ENCODE measurements around the gene LRRC74B. TPM values are rescaled to one million over a fixed set of nuclear protein-coding genes. Genes with fewer than 3 reads are reported as not detected.

Gene LRRC74B
- total RNA-seq, 2 donors from 2014 or later, result not detected

DNA sequence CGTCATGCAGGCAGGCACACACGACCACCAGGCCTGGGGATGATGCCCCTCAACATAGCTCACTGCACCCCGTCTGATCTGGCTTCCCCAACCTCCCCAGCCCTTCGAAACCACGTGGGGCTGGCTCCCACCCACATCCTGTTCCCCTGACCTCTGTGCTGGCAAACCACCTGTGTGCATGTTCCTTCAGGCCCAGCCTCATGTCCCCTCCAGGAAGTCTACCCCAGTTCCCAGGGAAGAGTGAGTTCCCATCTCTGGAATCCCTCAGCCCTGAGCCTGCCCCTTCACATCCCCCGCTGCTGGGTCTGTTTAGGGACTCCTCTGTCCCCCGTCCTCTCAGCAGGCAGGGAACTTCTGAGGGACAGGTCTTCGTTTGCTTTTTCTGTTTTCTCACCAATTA is 20.5 kb upstream of the LRRC74B start:
- no peak for DNase-seq (ENCODE audit: low spot score)
- H3K4me1 ChIP-seq, result peaks cover 0 to 7% of the 10 kb centered on the region in 2 donors

DNA sequence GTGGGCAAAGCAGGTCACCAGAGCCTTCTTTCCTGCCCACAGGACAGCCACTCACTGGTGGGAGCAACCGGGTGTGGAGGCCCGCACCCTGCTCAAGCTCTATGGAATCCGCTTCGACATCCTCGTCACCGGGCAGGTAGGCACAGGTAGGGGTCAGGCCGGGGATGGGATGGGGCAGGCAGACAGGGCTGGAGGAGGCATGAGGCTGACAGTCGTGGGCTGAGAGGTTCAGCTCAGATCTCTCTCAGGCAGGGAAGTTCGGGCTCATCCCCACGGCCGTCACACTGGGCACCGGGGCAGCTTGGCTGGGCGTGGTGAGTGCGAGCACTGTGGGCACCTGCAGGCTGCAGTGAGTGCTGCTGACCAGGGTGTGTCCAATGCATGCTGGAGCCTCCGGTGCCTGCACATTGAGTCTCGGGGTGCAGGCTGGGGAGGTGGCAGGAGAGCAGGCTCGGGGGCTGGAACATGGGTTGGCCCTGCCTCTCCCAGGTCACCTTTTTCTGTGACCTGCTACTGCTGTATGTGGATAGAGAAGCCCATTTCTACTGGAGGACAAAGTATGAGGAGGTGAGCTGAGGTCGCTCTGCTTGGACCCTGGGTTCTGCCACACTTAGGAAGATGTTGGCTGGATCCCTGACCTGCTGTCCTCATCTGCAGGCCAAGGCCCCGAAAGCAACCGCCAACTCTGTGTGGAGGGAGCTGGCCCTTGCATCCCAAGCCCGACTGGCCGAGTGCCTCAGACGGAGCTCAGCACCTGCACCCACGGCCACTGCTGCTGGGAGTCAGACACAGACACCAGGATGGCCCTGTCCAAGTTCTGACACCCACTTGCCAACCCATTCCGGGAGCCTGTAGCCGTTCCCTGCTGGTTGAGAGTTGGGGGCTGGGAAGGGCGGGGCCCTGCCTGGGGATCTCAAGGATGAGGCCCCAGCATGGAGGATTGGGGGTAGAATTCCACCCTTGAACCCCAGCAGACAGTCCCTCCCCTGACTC is 19.7 kb upstream of the LRRC74B start:
- Histone ChIP-seq H3K4me3 (no peak overlapping the region), H3K4me1 (peaks cover 0 to 7% of the 10 kb centered on the region in 2 donors), H3K36me3 (no peaks in the 10 kb centered on the region), H3K9me3 (no peaks in the 10 kb centered on the region), H3K27me3 (no peaks in the 10 kb centered on the region), H3K27ac (no peak overlapping the region)
- TF ChIP-seq, protein P1, sequence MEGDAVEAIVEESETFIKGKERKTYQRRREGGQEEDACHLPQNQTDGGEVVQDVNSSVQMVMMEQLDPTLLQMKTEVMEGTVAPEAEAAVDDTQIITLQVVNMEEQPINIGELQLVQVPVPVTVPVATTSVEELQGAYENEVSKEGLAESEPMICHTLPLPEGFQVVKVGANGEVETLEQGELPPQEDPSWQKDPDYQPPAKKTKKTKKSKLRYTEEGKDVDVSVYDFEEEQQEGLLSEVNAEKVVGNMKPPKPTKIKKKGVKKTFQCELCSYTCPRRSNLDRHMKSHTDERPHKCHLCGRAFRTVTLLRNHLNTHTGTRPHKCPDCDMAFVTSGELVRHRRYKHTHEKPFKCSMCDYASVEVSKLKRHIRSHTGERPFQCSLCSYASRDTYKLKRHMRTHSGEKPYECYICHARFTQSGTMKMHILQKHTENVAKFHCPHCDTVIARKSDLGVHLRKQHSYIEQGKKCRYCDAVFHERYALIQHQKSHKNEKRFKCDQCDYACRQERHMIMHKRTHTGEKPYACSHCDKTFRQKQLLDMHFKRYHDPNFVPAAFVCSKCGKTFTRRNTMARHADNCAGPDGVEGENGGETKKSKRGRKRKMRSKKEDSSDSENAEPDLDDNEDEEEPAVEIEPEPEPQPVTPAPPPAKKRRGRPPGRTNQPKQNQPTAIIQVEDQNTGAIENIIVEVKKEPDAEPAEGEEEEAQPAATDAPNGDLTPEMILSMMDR (IDR thresholded peaks at IDR 0.05), result no peak
- no peak for DNase-seq (ENCODE audit: low spot score)

More for the DNA sequence above, 20.5 kb upstream of the LRRC74B start:
- no peak overlapping the region for H3K27ac ChIP-seq
- H3K9me3 ChIP-seq, result no peaks in the 10 kb centered on the region
- no peaks in the 10 kb centered on the region for H3K27me3 ChIP-seq
- TF ChIP-seq, protein P1 (IDR thresholded peaks at IDR 0.05), result no peak
- H3K4me3 ChIP-seq, result no peak overlapping the region
- H3K36me3 ChIP-seq, result no peaks in the 10 kb centered on the region

DNA sequence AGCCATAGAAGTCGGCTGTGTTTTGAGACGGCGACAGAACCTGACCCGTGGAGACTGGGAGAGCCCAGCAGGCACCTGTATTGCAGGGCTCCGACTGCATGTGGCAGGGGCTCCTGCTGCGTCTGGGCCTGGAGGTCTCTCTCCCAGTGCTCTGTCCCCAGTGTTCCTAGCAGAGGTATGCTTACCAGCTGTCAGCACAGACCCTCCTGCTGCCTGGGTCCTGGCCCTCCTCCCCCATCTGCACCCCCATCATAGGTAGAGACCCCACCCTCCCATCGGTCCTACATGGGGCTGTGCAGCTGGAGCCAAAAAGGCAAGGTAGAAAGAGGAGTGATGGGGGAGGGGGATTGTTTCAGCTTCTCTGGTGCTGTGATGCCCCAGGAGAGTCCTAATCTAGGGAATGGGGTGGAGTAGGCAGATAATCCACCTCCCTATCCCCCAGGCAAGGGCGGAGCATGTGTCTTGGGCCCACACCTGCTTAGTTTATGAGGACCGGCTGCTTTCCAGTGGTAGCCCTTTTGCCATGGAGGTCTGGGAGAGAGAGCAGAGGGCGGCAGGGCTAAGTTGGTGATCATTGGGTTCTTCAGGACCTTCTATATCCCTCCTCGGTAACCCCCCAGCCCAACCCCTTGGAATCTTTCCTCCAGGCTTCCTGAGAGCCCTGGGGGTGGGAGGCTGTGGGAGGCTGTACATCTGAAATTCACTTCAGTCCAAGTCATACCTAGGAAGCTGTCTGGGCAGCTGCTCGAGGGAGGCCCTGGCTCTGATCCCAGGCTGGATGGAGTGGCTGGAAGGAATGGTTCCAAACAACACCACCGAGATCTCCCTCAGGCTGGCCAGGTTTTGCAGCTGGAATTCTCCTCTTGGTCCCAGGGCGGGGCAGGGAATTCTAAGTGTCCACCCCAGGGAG is 18.7 kb upstream of the LRRC74B start:
- no peak for DNase-seq (ENCODE audit: low spot score)
- H3K4me3 ChIP-seq, result no peak overlapping the region
- H3K27ac ChIP-seq, result no peak overlapping the region
- TF ChIP-seq, protein P1 (IDR thresholded peaks at IDR 0.05), result no peak
- peaks cover 2% of the 10 kb centered on the region in 2 donors for H3K27me3 ChIP-seq
- no peaks in the 10 kb centered on the region for H3K36me3 ChIP-seq
- no peaks in the 10 kb centered on the region for H3K9me3 ChIP-seq
- peaks cover 0 to 13% of the 10 kb centered on the region in 2 donors for H3K4me1 ChIP-seq

DNA sequence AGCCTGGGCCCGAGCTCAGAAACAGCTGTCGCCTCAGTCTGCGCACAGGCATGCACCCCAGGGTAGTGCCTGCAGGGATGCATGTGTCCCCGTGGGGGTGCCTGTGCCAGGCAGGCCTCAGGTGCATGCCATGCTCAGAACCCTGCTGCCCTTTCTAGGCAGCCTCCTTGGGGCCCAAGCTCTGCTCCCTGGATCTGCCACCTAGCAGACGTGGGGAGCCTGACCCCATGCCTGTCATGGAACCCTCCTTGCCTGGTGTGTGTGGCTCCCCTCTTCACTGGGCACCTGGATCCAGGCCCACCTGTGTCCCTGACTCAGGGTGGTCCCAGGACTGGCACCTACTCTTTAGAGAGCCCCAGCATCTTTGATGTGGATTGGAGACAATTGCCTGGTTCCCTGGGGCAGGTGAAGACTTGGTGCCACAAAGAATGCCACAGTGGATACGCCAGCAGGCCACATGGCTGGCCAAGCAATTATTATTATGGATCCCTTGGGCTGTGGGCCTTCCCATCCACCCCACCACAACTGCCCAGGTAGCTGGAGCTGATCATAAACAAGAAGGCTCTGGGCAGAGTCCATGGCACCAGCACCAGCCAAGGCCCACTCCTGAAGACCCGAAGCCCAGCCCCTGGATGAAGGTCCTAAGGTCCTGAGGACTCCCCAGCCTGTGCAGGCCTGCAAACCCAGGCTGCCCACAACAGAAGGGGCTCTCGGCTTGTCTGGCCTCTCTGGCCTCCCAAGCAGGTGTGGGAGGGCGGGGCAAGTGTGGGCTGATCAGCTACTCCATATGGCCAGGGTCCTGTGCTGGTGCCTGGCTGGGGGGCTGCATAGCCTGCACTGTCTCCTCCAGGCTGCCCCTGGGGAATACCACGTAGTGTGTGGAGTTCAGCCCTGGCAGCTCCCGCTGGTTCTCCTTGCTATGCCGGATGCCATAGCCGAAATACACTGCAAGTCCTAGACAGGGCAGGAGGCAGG is 17.2 kb upstream of the LRRC74B start:
- Histone ChIP-seq H3K27ac (no peak overlapping the region), H3K9me3 (no peaks in the 10 kb centered on the region), H3K4me1 (peaks cover 0 to 21% of the 10 kb centered on the region in 2 donors), H3K27me3 (peaks cover 2 to 5% of the 10 kb centered on the region in 2 donors), H3K4me3 (no peak overlapping the region), H3K36me3 (no peaks in the 10 kb centered on the region)
- DNase-seq (ENCODE audit: low spot score), result no peak
- TF ChIP-seq, protein P1 (IDR thresholded peaks at IDR 0.05), result no peak
